Right lobe of liver (tissue), 6 donors: ENCODE measurements around the gene HPGD. TPM values are rescaled to one million over a fixed set of nuclear protein-coding genes. Genes with fewer than 3 reads are reported as not detected.

Experiments used
- ATAC-seq, 4 donors: fragments of 200-7000 bp; cut with Tn5 transposase; one replicate each; pipeline ENCODE4 v1.9.1; 2020; ENCODE audit warnings: mild to moderate bottlenecking in 4 of 4, moderate library complexity in 4 of 4
- DNase-seq, 3 donors: peaks; one replicate each; pipeline ENCODE4 v3.0.0-alpha.2; 2020
- H3K27ac ChIP-seq, 3 donors: fragments of 200-600 bp; one replicate each; pipeline ENCODE4 v1.8.0; 2022
- H3K27me3 ChIP-seq, 2 donors: fragments of 200-600 bp; one replicate each; pipeline ENCODE4 v1.8.0; 2022
- H3K36me3 ChIP-seq, 4 donors: fragments of 200-600 bp; sonication (generic) in 1 of 4; one replicate each; pipeline versions ENCODE4 v1.5.1 to v1.8.0; 2017 to 2022; ENCODE audit warnings: control low read depth in 1 of 4
- H3K4me1 ChIP-seq, 4 donors: fragments of 200-600 bp; sonication (generic) in 1 of 4; one replicate each; pipeline versions ENCODE4 v1.5.1 to v1.8.0; 2017 to 2022; ENCODE audit warnings: control low read depth in 1 of 4
- H3K4me3 ChIP-seq, 3 donors: fragments of 200-600 bp; one replicate each; pipeline ENCODE4 v1.8.0; 2022
- H3K9me3 ChIP-seq, 4 donors: fragments of 200-600 bp; sonication (generic) in 1 of 4; one replicate each; pipeline versions ENCODE4 v1.5.1 to v1.8.0; 2017 to 2022; ENCODE audit warnings: control low read depth in 1 of 4
- CTCF ChIP-seq, 4 donors: fragments of 200-600 bp in 3 of 4; fragments of 450-650 bp in 1 of 4; IDR thresholded peaks; one replicate each; pipeline versions ENCODE4 v1.5.1 to v1.8.0; 2016 to 2022; ENCODE audit warnings: antibody characterized with exemption in 4 of 4, mild to moderate bottlenecking in 2 of 4
- POLR2A ChIP-seq: fragments of 450-650 bp; IDR thresholded peaks from one replicate; pipeline ENCODE4 v1.6.1; 2017; ENCODE audit warnings: antibody characterized with exemption, mild to moderate bottlenecking
- WGBS: methylation state at CpG from one replicate; pipeline ENCODE4 v1.1.6; 2018; ENCODE audit warnings: low coverage, low lambda C conversion rate; ENCODE audit not compliant: insufficient coverage; ENCODE audit errors: missing lambda C conversion rate; 5-methylcytosine and 5-hydroxymethylcytosine counted together
- intact Hi-C, 2 donors: fragments of 100-400 bp; cut with DNase I; formaldehyde crosslinking; loops; one replicate each; pipeline versions ENCODE4 v1.11.2 to v1.14.1; 2022
- total RNA-seq, 6 experiments: library from RNA; depleted of rRNA in 2 of 6; stranded (reverse); fragments of >200 nt in 2 of 6; fragmentation: NEBNext Ultra II Directional in 3 of 6; extraction: Animal tissue kit (Norgen Biotek cat#: 25700) in 3 of 6; gene quantifications; one replicate each; pipeline versions ENCODE4 v1.1.0 to v1.2.4, GENCODE V29; 2016 to 2023
- donor health status: DM: no; HTN: yes; CAD: no.
- donor health status: DM: no; HTN: no; CAD: no.
- donor health status: DM: no; HTN: no; CAD: no.
- donor health status: DM: no; HTN: yes; CAD: no.
- donor health status: DM: no; HTN: yes; CAD: no.

The HPGD gene
- total RNA-seq, 6 experiments from 2014 or later: 71.7 to 124 (median 91.0) TPM

GRCh38 chr4:174553031-174553430 lies 30.7 kb upstream of the HPGD start:
- H3K4me3 ChIP-seq: no peak overlapping the region
- 83% methylated on average over 2 of the region's 2 CpGs for WGBS
- ATAC-seq: no peak
- H3K4me1 ChIP-seq: peaks cover 0 to 5% (median 0%) of the 10 kb centered on the region in 4 donors
- H3K9me3 ChIP-seq: no peaks in the 10 kb centered on the region
- no peak for DNase-seq
- no peak for TF ChIP-seq POLR2A
- TF ChIP-seq CTCF (IDR thresholded peaks at IDR 0.05): no peak
- H3K27ac ChIP-seq: no peak overlapping the region
- intact Hi-C loops: no loop called here
- H3K36me3 ChIP-seq: no peaks in the 10 kb centered on the region
- H3K27me3 ChIP-seq: no peaks in the 10 kb centered on the region

DNA sequence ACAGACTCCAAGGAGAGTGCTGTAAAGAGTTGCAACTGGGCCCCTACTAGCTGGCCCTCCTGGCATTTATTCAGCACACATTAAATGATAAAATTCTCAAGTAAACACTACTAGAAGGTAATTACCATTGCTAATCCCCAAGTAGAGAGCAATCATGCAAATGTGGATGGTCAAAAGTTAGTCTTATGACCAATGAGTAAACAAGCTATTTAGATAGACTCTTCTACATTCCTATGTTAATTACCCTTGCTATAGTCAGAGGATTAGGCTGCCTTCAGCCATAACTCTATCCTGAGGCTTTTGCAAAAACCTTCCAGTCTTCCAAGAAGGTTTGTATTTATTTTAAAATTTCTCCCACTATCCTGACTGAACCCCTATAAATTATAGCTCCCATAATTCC lies 28.3 kb upstream of the HPGD start:
- Histone ChIP-seq H3K4me1 (peaks cover 0 to 7% (median 1%) of the 10 kb centered on the region in 4 donors), H3K9me3 (no peaks in the 10 kb centered on the region), H3K36me3 (no peaks in the 10 kb centered on the region), H3K27ac (no peak overlapping the region), H3K4me3 (no peak overlapping the region), H3K27me3 (no peaks in the 10 kb centered on the region)
- intact Hi-C loops: no loop called here
- no peak for DNase-seq
- ATAC-seq: no peak
- TF ChIP-seq POLR2A (no peak), CTCF (IDR thresholded peaks at IDR 0.05) (no peak)

GRCh38 chr4:174549721-174550120 lies 27.4 kb upstream of the HPGD start:
- WGBS: 81% methylated on average over 1 of the region's 1 CpG
- Histone ChIP-seq H3K36me3 (no peaks in the 10 kb centered on the region), H3K4me3 (no peak overlapping the region), H3K27me3 (no peaks in the 10 kb centered on the region), H3K4me1 (peaks cover 0 to 11% (median 4%) of the 10 kb centered on the region in 4 donors), H3K27ac (no peak overlapping the region), H3K9me3 (no peaks in the 10 kb centered on the region)
- TF ChIP-seq CTCF (IDR thresholded peaks at IDR 0.05): no peak
- TF ChIP-seq POLR2A: no peak
- intact Hi-C loops: no loop called here
- DNase-seq (no peak), ATAC-seq (no peak)

DNA sequence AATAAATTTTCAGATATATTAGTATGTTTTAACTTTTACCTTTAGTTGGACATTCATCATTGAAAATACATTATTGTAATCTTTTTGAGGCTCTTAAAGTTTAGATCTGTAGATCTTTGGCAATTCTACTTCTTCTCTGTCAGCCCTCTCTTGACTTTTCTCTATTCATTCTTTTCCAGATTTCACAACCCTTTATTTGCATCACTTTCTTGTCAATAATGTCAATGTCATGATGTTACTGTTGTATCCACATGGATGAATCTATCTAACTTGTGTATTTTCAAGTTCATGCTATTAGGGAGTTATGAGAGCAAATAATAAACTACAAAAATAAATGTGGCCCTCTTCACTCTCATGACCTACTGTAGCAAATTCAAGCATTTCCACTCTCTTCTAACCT lies 23.0 kb upstream of the HPGD start:
- H3K36me3 ChIP-seq: no peaks in the 10 kb centered on the region
- peaks cover 0 to 14% (median 5%) of the 10 kb centered on the region in 4 donors for H3K4me1 ChIP-seq
- TF ChIP-seq CTCF (IDR thresholded peaks at IDR 0.05): no peak
- no peak for TF ChIP-seq POLR2A
- ATAC-seq (peak; percentile 55 to 84 (median 79)), DNase-seq (no peak)
- no peak overlapping the region for H3K27ac ChIP-seq
- no peaks in the 10 kb centered on the region for H3K9me3 ChIP-seq
- H3K4me3 ChIP-seq: no peak overlapping the region
- no peaks in the 10 kb centered on the region for H3K27me3 ChIP-seq
- intact Hi-C loops: no loop called here

DNA sequence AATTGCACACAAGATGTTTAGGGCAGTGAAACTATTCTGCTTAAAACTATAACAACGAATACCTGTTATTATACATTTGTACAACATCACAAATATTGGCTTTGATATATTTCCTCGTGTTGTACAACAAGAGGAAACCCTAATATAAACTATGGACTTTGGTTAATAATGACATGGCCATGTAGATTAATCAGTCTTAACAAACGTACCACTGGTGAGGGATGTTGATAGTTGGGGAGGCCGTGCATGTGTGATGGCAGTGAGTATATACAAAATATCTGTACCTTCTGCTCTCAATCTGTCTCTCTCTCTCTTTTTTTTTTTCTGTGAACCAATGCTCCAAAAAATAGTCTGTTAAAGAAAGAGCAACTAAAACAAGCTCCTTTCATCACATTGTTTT lies 22.2 kb upstream of the HPGD start:
- no peaks in the 10 kb centered on the region for H3K27me3 ChIP-seq
- H3K4me3 ChIP-seq: no peak overlapping the region
- intact Hi-C loops: no loop called here
- no peak for TF ChIP-seq CTCF (IDR thresholded peaks at IDR 0.05)
- TF ChIP-seq POLR2A: no peak
- WGBS: 39% methylated on average over 4 of the region's 4 CpGs
- DNase-seq: no peak
- no peaks in the 10 kb centered on the region for H3K36me3 ChIP-seq
- H3K9me3 ChIP-seq: no peaks in the 10 kb centered on the region
- ATAC-seq: peak in 1 of 4 donors; percentile 54
- no peak overlapping the region for H3K27ac ChIP-seq
- H3K4me1 ChIP-seq: peaks cover 0 to 14% (median 5%) of the 10 kb centered on the region in 4 donors
